ENCODE data around the gene RHOXF2B. TPM values are rescaled to one million over a fixed set of nuclear protein-coding genes. Genes with fewer than 3 reads are reported as not detected.
"Not testable (repeated sequence)": the region's sequence is repeated elsewhere in the genome, so short reads cannot be mapped to it uniquely, and the experiment has no call there.

RHOXF2B gene
- total and polyA plus RNA-seq, 11 donors: not detected

GRCh38 chrX:120042247-120042646 is 35.2 kb downstream of the RHOXF2B start:
- H3K27me3 ChIP-seq; H3K9me3 ChIP-seq; H3K36me3 ChIP-seq; DNase-seq; intact Hi-C loops (cut with DNase I); H3K4me1 ChIP-seq; H3K27ac ChIP-seq; H3K4me3 ChIP-seq; ATAC-seq: not testable (repeated sequence)
- WGBS, 4 donors: no CpG with 5 or more reads among the region's 2 CpGs

- H3K27ac ChIP-seq; H3K27me3 ChIP-seq; H3K4me1 ChIP-seq; intact Hi-C loops (cut with DNase I); H3K36me3 ChIP-seq; DNase-seq; H3K4me3 ChIP-seq; H3K9me3 ChIP-seq: not testable (repeated sequence)
- no CpG with 5 or more reads among the region's 6 CpGs for WGBS, 4 donors
- ATAC-seq: peak in 2 of 4 donors; percentile 56 to 61
Measured at GRCh38 chrX:120040176-120040575, 37.3 kb downstream of the RHOXF2B start.

- intact Hi-C loops (cut with DNase I); H3K36me3 ChIP-seq; H3K27me3 ChIP-seq; H3K4me1 ChIP-seq; H3K9me3 ChIP-seq; H3K27ac ChIP-seq; H3K4me3 ChIP-seq; DNase-seq: not testable (repeated sequence)
- ATAC-seq: peak in 1 of 4 donors; percentile 28
- no CpG with 5 or more reads among the region's 8 CpGs for WGBS, 4 donors
Measured at GRCh38 chrX:120039087-120039733, 38.3 kb downstream of the RHOXF2B start.

GRCh38 chrX:120036704-120037103 is 40.8 kb downstream of the RHOXF2B start:
- TF ChIP-seq POLR2A (IDR thresholded peaks at IDR 0.05) (no peak), CTCF (IDR thresholded peaks at IDR 0.05) (no peak)
- intact Hi-C loops (cut with DNase I): no loop called here
- Histone ChIP-seq H3K27ac (no peak overlapping the region), H3K9me3 (no peaks in the 10 kb centered on the region), H3K36me3 (no peaks in the 10 kb centered on the region), H3K4me3 (no peak overlapping the region), H3K4me1 (no peaks in the 10 kb centered on the region), H3K27me3 (peaks cover 0 to 15% (median 0%) of the 10 kb centered on the region in 9 donors)
- DNase-seq: no peak
- WGBS, 4 donors: 55 to 86% (median 72%) methylated on average over 1 of the region's 1 CpG
- ATAC-seq: no peak

- DNase-seq: peak in 1 of 5 donors; percentile 49
Measured at GRCh38 chrX:120035522-120036309, 41.8 kb downstream of the RHOXF2B start.

GRCh38 chrX:120029354-120029753 is 48.1 kb downstream of the RHOXF2B start:
- Histone ChIP-seq H3K27ac (no peak overlapping the region), H3K4me1 (no peaks in the 10 kb centered on the region), H3K27me3 (peaks cover 0 to 31% (median 0%) of the 10 kb centered on the region in 9 donors), H3K4me3 (no peak overlapping the region), H3K36me3 (no peaks in the 10 kb centered on the region), H3K9me3 (no peaks in the 10 kb centered on the region)
- DNase-seq (no peak), ATAC-seq (no peak)
- 15 to 25% (median 18%) methylated on average over 3 of the region's 3 CpGs for WGBS, 4 donors
- intact Hi-C loops (cut with DNase I): loop anchor here in 1 of 10 donors (10.0 kb wide), 1 partner anchor 95 kb away; no protein-coding TSS in a partner anchor
- TF ChIP-seq CTCF (IDR thresholded peaks at IDR 0.05) (no peak), POLR2A (IDR thresholded peaks at IDR 0.05) (no peak)

More at GRCh38 chrX:120035522-120036309, 41.8 kb downstream of the RHOXF2B start:
- H3K9me3 ChIP-seq; H3K27ac ChIP-seq; intact Hi-C loops (cut with DNase I); ATAC-seq; H3K4me1 ChIP-seq; H3K36me3 ChIP-seq; H3K4me3 ChIP-seq: not testable (repeated sequence)
- H3K27me3 ChIP-seq: peaks cover 0 to 23% (median 0%) of the 10 kb centered on the region in 9 donors
- WGBS, 4 donors: 57 to 75% (median 61%) methylated on average over 9 of the region's 9 CpGs
